Measurements from ENCODE around the gene TSC1. TPM values are rescaled to one million over a fixed set of nuclear protein-coding genes. Genes with fewer than 3 reads are reported as not detected.
"Not testable (repeated sequence)": the region's sequence is repeated elsewhere in the genome, so short reads cannot be mapped to it uniquely, and the experiment has no call there.

TSC1 gene
- total RNA-seq, 4 donors from 2014 or later, result 24.3 to 44.2 (median 36.9) TPM

DNA sequence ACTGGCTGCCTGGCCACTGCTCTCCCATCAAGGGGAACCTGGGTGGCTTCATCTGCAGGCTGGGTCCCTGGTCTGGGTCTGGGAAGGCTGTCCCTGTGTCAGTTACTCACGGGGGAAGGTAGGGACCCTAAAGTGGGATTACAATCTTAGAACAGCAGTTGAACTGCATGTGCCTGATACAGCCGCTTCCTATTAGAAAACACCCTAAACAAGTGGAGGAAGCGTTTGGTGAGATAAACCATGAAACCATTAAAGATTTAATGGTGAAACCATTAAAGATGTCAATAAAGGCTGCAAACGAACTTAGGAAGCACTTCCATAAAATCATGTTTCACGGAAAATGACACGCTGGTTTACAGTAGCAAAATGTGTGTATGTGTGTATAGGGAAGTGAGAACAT lies 31.5 kb upstream of the TSC1 start:
- Histone ChIP-seq H3K27ac (no peak overlapping the region), H3K9me3 (no peaks in the 10 kb centered on the region), H3K4me1 (peaks cover 0 to 8% (median 0%) of the 10 kb centered on the region in 3 donors), H3K4me3 (no peak overlapping the region), H3K36me3 (no peaks in the 10 kb centered on the region), H3K27me3 (peaks cover 85% of the 10 kb centered on the region)
- WGBS, 2 donors (ENCODE audit: low coverage in 1 of 2), result 53 to 56% methylated on average over 5 of the region's 6 CpGs
- TF ChIP-seq POLR2AphosphoS5 (IDR thresholded peaks at IDR 0.05) (no peak), POLR2A (IDR thresholded peaks at IDR 0.05) (no peak), EP300 (IDR thresholded peaks at IDR 0.05) (no peak)
- TF ChIP-seq, protein P1, sequence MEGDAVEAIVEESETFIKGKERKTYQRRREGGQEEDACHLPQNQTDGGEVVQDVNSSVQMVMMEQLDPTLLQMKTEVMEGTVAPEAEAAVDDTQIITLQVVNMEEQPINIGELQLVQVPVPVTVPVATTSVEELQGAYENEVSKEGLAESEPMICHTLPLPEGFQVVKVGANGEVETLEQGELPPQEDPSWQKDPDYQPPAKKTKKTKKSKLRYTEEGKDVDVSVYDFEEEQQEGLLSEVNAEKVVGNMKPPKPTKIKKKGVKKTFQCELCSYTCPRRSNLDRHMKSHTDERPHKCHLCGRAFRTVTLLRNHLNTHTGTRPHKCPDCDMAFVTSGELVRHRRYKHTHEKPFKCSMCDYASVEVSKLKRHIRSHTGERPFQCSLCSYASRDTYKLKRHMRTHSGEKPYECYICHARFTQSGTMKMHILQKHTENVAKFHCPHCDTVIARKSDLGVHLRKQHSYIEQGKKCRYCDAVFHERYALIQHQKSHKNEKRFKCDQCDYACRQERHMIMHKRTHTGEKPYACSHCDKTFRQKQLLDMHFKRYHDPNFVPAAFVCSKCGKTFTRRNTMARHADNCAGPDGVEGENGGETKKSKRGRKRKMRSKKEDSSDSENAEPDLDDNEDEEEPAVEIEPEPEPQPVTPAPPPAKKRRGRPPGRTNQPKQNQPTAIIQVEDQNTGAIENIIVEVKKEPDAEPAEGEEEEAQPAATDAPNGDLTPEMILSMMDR (IDR thresholded peaks at IDR 0.05), result no peak
- no peak for ATAC-seq

DNA sequence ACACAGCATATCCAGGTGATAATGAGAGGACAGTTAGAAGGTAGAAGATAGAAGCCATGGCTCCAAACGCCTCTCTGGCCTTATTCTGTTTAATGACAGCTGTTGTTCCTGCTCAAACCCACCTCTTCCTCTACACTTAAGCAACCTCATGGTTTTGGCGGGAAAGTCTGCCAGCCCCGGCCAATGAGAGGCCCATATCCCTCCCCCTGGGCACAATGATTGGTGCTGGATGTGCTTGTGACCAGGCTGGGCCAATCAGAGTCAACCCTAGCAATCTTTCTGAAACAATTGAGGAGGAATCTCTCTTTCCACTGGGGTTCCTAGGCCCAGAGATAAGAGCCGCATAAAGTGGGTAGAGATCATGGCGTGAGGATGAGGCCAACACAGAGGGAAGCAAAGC lies 29.3 kb upstream of the TSC1 start:
- TF ChIP-seq EP300 (IDR thresholded peaks at IDR 0.05), result no peak
- TF ChIP-seq POLR2A (IDR thresholded peaks at IDR 0.05), result no peak
- TF ChIP-seq, protein P1 (IDR thresholded peaks at IDR 0.05), result no peak
- WGBS, 2 donors (ENCODE audit: low coverage in 1 of 2), result 84 to 100% methylated on average over 2 to 5 of the region's 5 CpGs
- ATAC-seq, result no peak
- Histone ChIP-seq H3K4me1 (peaks cover 0 to 8% (median 0%) of the 10 kb centered on the region in 3 donors), H3K9me3 (no peaks in the 10 kb centered on the region), H3K4me3 (no peak overlapping the region), H3K27ac (no peak overlapping the region), H3K27me3 (peaks cover 85% of the 10 kb centered on the region), H3K36me3 (no peaks in the 10 kb centered on the region)

DNA sequence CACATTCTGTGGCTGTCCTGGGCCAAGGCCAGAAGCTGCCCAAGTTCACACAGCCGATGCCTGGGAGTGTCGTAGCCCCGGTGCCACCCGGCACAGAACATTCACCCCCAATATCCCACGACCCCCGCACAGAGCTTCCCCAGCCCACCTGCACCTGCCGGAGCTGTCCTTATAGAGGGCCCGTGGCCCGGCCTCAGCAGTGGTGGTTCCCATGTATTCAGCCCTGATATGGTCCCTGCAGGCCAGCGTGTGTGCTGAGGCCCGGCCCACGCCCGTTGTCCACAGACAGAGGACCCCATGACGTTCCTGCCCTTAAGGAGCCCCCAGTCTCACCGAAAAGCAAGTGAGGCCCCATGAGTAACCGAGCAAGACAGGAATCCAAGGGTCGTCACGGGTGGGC lies 28.8 kb upstream of the TSC1 start:
- Histone ChIP-seq H3K27me3 (peaks cover 85% of the 10 kb centered on the region), H3K4me1 (peaks cover 0 to 8% (median 0%) of the 10 kb centered on the region in 3 donors), H3K27ac (no peak overlapping the region), H3K36me3 (no peaks in the 10 kb centered on the region), H3K9me3 (no peaks in the 10 kb centered on the region), H3K4me3 (no peak overlapping the region)
- TF ChIP-seq, protein P1 (IDR thresholded peaks at IDR 0.05), result no peak
- 60% methylated on average over 5 of the region's 18 CpGs; no CpG with 5 or more reads in 1 of the 2 donors for WGBS, 2 donors (ENCODE audit: low coverage in 1 of 2)
- ATAC-seq, result no peak

DNA sequence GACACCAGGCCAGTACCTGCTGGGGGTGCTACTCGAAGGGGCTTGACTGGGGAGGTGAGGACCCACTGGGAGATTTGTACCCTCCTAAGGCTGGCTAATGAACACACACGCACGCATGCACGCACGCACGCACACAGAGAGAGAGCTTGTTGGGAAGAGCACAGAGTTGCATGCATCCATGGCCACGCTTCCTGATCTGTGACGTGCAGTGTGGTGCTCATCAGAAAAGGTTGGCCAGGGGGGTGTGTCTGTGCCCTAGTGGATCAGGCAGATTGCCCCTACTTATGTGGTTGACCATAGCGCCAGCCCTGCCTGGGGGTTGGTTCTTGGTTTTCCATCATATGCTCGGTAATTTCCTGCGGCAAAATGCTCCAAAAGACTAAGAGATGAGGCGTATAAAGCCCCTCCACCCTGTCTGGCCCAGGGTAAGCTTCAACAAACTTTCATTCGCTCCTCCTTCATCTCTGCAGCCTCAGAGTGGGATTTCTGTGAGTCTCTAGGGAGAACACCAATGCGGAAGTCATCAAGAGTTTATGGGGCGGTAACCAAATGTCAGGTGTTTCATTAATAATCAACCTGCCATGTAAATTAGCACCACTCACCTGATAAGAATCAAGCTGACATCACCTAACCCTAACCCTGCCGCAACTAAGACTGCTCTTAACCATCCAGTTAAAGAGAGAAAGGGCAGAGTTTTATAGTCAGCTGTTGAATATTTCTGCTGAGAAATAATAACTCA lies 26.1 kb upstream of the TSC1 start:
- ATAC-seq, result no peak
- Histone ChIP-seq H3K9me3 (no peaks in the 10 kb centered on the region), H3K27ac (no peak overlapping the region), H3K4me3 (no peak overlapping the region), H3K4me1 (peaks cover 0 to 8% (median 0%) of the 10 kb centered on the region in 3 donors), H3K36me3 (no peaks in the 10 kb centered on the region), H3K27me3 (peaks cover 62% of the 10 kb centered on the region)
- no peak for TF ChIP-seq POLR2A (IDR thresholded peaks at IDR 0.05)
- TF ChIP-seq, protein P1 (IDR thresholded peaks at IDR 0.05), result no peak
- TF ChIP-seq POLR2AphosphoS5 (IDR thresholded peaks at IDR 0.05), result no peak
- TF ChIP-seq EP300 (IDR thresholded peaks at IDR 0.05), result no peak
- WGBS, 2 donors (ENCODE audit: low coverage in 1 of 2), result 66 to 85% methylated on average over 3 to 5 of the region's 16 CpGs

DNA sequence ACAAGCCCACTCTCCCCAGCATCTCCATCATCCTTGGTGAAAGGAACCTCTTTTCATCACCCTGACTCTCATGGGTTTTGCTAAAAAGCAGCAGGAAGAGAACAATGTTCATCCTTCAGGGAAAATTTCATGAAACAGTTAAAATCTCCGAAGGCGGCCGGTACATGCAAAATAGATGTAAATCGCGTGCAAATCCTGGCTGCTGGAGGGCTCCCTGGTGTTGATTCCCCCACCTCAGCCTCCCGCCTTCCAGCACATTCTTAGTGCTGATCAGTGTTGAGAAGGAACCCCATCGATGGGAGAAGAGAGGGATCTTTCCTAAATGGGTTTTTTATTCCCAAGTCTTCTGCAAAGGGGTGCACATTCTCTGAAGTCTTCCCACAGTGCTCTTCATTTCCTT lies 25.4 kb upstream of the TSC1 start:
- no peak overlapping the region for H3K27ac ChIP-seq
- no peaks in the 10 kb centered on the region for H3K36me3 ChIP-seq
- 23 to 45% methylated on average over 7 of the region's 7 CpGs for WGBS, 2 donors (ENCODE audit: low coverage in 1 of 2)
- H3K9me3 ChIP-seq, result no peaks in the 10 kb centered on the region
- peaks cover 0 to 8% (median 0%) of the 10 kb centered on the region in 3 donors for H3K4me1 ChIP-seq
- peaks cover 57% of the 10 kb centered on the region for H3K27me3 ChIP-seq
- H3K4me3 ChIP-seq, result no peak overlapping the region
- TF ChIP-seq, protein P1 (IDR thresholded peaks at IDR 0.05), result no peak
- TF ChIP-seq POLR2A (IDR thresholded peaks at IDR 0.05) (no peak), EP300 (IDR thresholded peaks at IDR 0.05) (no peak), POLR2AphosphoS5 (IDR thresholded peaks at IDR 0.05) (no peak)
- ATAC-seq, result no peak

DNA sequence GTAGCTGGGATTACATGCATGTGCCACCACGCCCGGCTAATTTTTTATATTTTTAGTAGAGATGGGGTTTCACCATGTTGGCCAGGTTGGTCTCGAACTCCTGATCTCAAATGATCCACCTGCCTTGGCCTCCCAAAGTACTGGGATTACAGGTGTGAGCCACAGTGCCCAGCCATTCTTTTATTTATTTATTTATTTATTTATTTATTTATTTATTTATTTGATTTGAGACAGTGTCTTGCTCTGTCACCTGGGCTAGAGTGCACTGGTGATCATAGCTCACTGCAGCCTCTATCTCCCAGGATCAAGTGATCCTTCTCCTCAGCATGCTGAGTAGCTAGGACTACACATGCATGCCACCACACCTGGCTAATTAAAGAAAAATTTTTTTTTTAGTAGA lies 23.5 kb upstream of the TSC1 start:
- H3K4me3 ChIP-seq, H3K9me3 ChIP-seq, H3K4me1 ChIP-seq, ATAC-seq, H3K27ac ChIP-seq, H3K36me3 ChIP-seq: not testable (repeated sequence)
- WGBS, 2 donors (ENCODE audit: low coverage in 1 of 2), result 96% methylated on average over 3 of the region's 3 CpGs; no CpG with 5 or more reads in 1 of the 2 donors
- H3K27me3 ChIP-seq, result peaks cover 54% of the 10 kb centered on the region
